Measurements from ENCODE around the gene SCIMP.

Gene SCIMP

GRCh38 chr17:5260542-5260941 is 25.9 kb upstream of the SCIMP start:
- H3K9me3 ChIP-seq (ENCODE audit: control insufficient read depth, insufficient read depth, low read length) = no peaks in the 10 kb centered on the region
- no peak overlapping the region for H3K27ac ChIP-seq (ENCODE audit: low read depth, low read length)
- no peak overlapping the region for H3K4me2 ChIP-seq (ENCODE audit: low read length)
- no peaks in the 10 kb centered on the region for H3K9me2 ChIP-seq (replicated peaks; ENCODE audit: control insufficient read depth, low read length)
- TF ChIP-seq, protein P1, sequence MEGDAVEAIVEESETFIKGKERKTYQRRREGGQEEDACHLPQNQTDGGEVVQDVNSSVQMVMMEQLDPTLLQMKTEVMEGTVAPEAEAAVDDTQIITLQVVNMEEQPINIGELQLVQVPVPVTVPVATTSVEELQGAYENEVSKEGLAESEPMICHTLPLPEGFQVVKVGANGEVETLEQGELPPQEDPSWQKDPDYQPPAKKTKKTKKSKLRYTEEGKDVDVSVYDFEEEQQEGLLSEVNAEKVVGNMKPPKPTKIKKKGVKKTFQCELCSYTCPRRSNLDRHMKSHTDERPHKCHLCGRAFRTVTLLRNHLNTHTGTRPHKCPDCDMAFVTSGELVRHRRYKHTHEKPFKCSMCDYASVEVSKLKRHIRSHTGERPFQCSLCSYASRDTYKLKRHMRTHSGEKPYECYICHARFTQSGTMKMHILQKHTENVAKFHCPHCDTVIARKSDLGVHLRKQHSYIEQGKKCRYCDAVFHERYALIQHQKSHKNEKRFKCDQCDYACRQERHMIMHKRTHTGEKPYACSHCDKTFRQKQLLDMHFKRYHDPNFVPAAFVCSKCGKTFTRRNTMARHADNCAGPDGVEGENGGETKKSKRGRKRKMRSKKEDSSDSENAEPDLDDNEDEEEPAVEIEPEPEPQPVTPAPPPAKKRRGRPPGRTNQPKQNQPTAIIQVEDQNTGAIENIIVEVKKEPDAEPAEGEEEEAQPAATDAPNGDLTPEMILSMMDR (IDR thresholded peaks at IDR 0.05; ENCODE audit: low read depth, low read length, poor library complexity, severe bottlenecking) = no peak
- no peak for TF ChIP-seq EZH2phosphoT487 (IDR thresholded peaks at IDR 0.05; ENCODE audit: borderline replicate concordance, low read length)
- H3K27me3 ChIP-seq (ENCODE audit: control insufficient read depth, low read length) = no peaks in the 10 kb centered on the region
- H3K4me1 ChIP-seq (ENCODE audit: control insufficient read depth, low read length) = peaks cover 5% of the 10 kb centered on the region; the same call in 1 of the 2 replicates
- H3K36me3 ChIP-seq (ENCODE audit: control insufficient read depth, low read length) = no peaks in the 10 kb centered on the region
- H4K20me1 ChIP-seq (ENCODE audit: control insufficient read depth, insufficient read depth, low read depth, low read length) = no peaks in the 10 kb centered on the region
- H3F3A ChIP-seq (ENCODE audit: control insufficient read depth, insufficient read depth) = no peaks in the 10 kb centered on the region
- no peaks in the 10 kb centered on the region for H3K79me2 ChIP-seq (ENCODE audit: control insufficient read depth, low read length)
- H3K4me3 ChIP-seq (ENCODE audit: low read length) = no peak overlapping the region

- Histone ChIP-seq H3K36me3 (ENCODE audit: control insufficient read depth, low read length) (no peaks in the 10 kb centered on the region), H3K27ac (ENCODE audit: low read depth, low read length) (no peak overlapping the region), H4K20me1 (ENCODE audit: control insufficient read depth, insufficient read depth, low read depth, low read length) (no peaks in the 10 kb centered on the region), H3K9me2 (replicated peaks; ENCODE audit: control insufficient read depth, low read length) (no peaks in the 10 kb centered on the region), H3K4me3 (ENCODE audit: low read length) (no peak overlapping the region), H3K79me2 (ENCODE audit: control insufficient read depth, low read length) (no peaks in the 10 kb centered on the region), H3K4me2 (ENCODE audit: low read length) (no peak overlapping the region), H3K27me3 (ENCODE audit: control insufficient read depth, low read length) (no peaks in the 10 kb centered on the region), H3K4me1 (ENCODE audit: control insufficient read depth, low read length) (peaks cover 23% of the 10 kb centered on the region), H3K9me3 (ENCODE audit: control insufficient read depth, insufficient read depth, low read length) (no peaks in the 10 kb centered on the region), H3F3A (ENCODE audit: control insufficient read depth, insufficient read depth) (no peaks in the 10 kb centered on the region)
- TF ChIP-seq EZH2phosphoT487 (IDR thresholded peaks at IDR 0.05; ENCODE audit: borderline replicate concordance, low read length) = no peak
- TF ChIP-seq, protein P1 (IDR thresholded peaks at IDR 0.05; ENCODE audit: low read depth, low read length, poor library complexity, severe bottlenecking) = no peak
Observed at GRCh38 chr17:5257124-5257523, 22.5 kb upstream of the SCIMP start.

DNA sequence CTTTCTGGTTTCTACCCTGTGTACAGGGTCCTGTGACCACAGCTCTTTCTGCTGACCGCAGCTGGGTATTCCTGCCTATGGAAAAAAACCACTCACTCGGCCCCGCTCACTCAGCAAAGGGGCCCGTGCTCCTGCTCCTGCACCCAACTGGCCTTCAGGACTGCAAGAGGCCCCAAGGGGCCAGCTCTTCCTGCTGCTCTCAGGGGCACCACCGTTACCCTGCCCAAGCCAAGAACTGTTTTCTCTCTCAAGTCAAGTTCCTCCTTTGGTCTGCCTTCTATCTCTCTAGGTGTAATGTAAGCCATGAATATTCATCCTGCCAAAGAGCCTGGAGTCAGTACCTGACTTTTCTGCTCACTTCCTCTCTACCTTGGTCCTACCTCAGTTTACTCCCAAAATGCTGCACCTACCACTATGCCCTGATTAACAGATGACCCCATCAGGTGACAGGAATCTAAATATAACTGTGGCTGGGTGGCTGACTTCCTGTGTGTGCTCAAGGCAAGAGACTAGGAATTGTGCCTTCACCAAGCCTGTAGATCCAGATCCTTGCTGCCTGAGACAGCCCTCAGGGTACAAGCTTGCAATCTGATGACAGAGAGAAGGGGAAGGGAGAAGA is 20.4 kb upstream of the SCIMP start:
- Histone ChIP-seq H4K20me1 (ENCODE audit: control insufficient read depth, insufficient read depth, low read depth, low read length) (no peaks in the 10 kb centered on the region), H3K9me3 (ENCODE audit: control insufficient read depth, insufficient read depth, low read length) (no peaks in the 10 kb centered on the region), H3K4me2 (ENCODE audit: low read length) (peak overlapping the region; percentile 43), H3K36me3 (ENCODE audit: control insufficient read depth, low read length) (no peaks in the 10 kb centered on the region), H3K4me3 (ENCODE audit: low read length) (peak overlapping the region; percentile 10; the same call in 1 of the 2 replicates), H3K9me2 (replicated peaks; ENCODE audit: control insufficient read depth, low read length) (no peaks in the 10 kb centered on the region), H3K4me1 (ENCODE audit: control insufficient read depth, low read length) (peaks cover 23% of the 10 kb centered on the region), H3K79me2 (ENCODE audit: control insufficient read depth, low read length) (no peaks in the 10 kb centered on the region), H3K27me3 (ENCODE audit: control insufficient read depth, low read length) (no peaks in the 10 kb centered on the region), H3F3A (ENCODE audit: control insufficient read depth, insufficient read depth) (no peaks in the 10 kb centered on the region), H3K27ac (ENCODE audit: low read depth, low read length) (no peak overlapping the region)
- TF ChIP-seq EZH2phosphoT487 (IDR thresholded peaks at IDR 0.05; ENCODE audit: borderline replicate concordance, low read length) = no peak
- TF ChIP-seq, protein P1 (IDR thresholded peaks at IDR 0.05; ENCODE audit: low read depth, low read length, poor library complexity, severe bottlenecking) = no peak
